Activated CD8-positive, alpha-beta memory T cell treated with anti-CD3 and anti-CD28 coated beads, Interleukin-2, amount 50 U/mL, for 1 hour (primary cell): Measurements from ENCODE around the gene ZFYVE28.
"Not testable (repeated sequence)": the region's sequence is repeated elsewhere in the genome, so short reads cannot be mapped to it uniquely, and the experiment has no call there.

Experiments
- DNase-seq: peaks from one replicate; pipeline ENCODE4 v3.0.0-alpha.2; 2020; ENCODE audit errors: extremely low read depth

Gene ZFYVE28

GRCh38 chr4:2446656-2447564 lies 28.5 kb upstream of the ZFYVE28 start:
- no peak for DNase-seq

- DNase-seq: no peak
These were observed 27.1 kb upstream of the ZFYVE28 start for GRCh38 chr4:2445571-2445970.

GRCh38 chr4:2445130-2445529 lies 26.7 kb upstream of the ZFYVE28 start:
- no peak for DNase-seq

- no peak for DNase-seq
These were observed 25.7 kb upstream of the ZFYVE28 start for GRCh38 chr4:2443956-2444740.

- no peak for DNase-seq
These were observed 24.8 kb upstream of the ZFYVE28 start for GRCh38 chr4:2443061-2443730.

GRCh38 chr4:2442175-2442993 lies 23.9 kb upstream of the ZFYVE28 start:
- no peak for DNase-seq

- no peak for DNase-seq
These were observed 23.1 kb upstream of the ZFYVE28 start for GRCh38 chr4:2441393-2442174.

GRCh38 chr4:2438822-2439718 lies 20.6 kb upstream of the ZFYVE28 start:
- no peak for DNase-seq

- DNase-seq: no peak
These were observed 19.2 kb upstream of the ZFYVE28 start for GRCh38 chr4:2437475-2438215.

GRCh38 chr4:2436761-2437474 lies 18.5 kb upstream of the ZFYVE28 start:
- no peak for DNase-seq

- no peak for DNase-seq
These were observed 17.9 kb upstream of the ZFYVE28 start for GRCh38 chr4:2436301-2436700.

- no peak for DNase-seq
These were observed 16.0 kb upstream of the ZFYVE28 start for GRCh38 chr4:2434420-2434819.

GRCh38 chr4:2433609-2434350 lies 15.3 kb upstream of the ZFYVE28 start:
- no peak for DNase-seq

- DNase-seq: no peak
These were observed 14.6 kb upstream of the ZFYVE28 start for GRCh38 chr4:2432991-2433530.

GRCh38 chr4:2432004-2432403 lies 13.6 kb upstream of the ZFYVE28 start:
- DNase-seq: no peak

GRCh38 chr4:2429945-2430757 lies 11.7 kb upstream of the ZFYVE28 start:
- DNase-seq: not testable (repeated sequence)
